SK-N-SH (cell line): ENCODE measurements around the gene RND3. TPM values are rescaled to one million over a fixed set of nuclear protein-coding genes. Genes with fewer than 3 reads are reported as not detected.

Experiments used
- CTCF ChIA-PET: fragments of 300-600, 350-600 bp; formaldehyde crosslinking; extraction: SDS; loops from one replicate; lab custom pipeline; 2021; lab: Yijun Ruan, JAX
- POLR2A ChIA-PET: fragments of 350-600 bp; sonication (Branson Sonifier 250); formaldehyde crosslinking; extraction: SDS; loops from one replicate; lab custom pipeline; 2020; ENCODE audit warnings: antibody characterized with exemption, inconsistent platforms; lab: Yijun Ruan, JAX
- DNase-seq: peaks from one replicate; pipeline ENCODE4 v3.0.0; 2012
- H2AFZ ChIP-seq: fragments of 200-600 bp; sonication (generic); 2 replicates; pipeline ENCODE4 v1.8.1; 2016; ENCODE audit warnings: antibody characterized with exemption, mild to moderate bottlenecking, low read depth
- H3F3A ChIP-seq: fragments of 200-600 bp; sonication (generic); replicated peaks from 2 replicates; pipeline ENCODE3; 2016; ENCODE audit warnings: antibody characterized with exemption, mild to moderate bottlenecking; ENCODE audit not compliant: insufficient read depth
- H3K27ac ChIP-seq, 2 experiments: fragments of 200-500 bp in 1 of 2; fragments of 200-600 bp in 1 of 2; sonication (Bioruptor generic) in 1 of 2; sonication (generic), shearing (Covaris generic) in 1 of 2; 2 replicates each; pipeline versions ENCODE4 v1.5.1 to v1.6.1; 2014 to 2016; ENCODE audit warnings: low read depth in 2 of 2, inconsistent platforms in 1 of 2, low read length in 1 of 2, mild to moderate bottlenecking in 1 of 2, mixed read lengths in 1 of 2
- H3K27me3 ChIP-seq: fragments of 200-600 bp; sonication (generic), shearing (Covaris generic); 2 replicates; pipeline ENCODE4 v1.6.1; 2016; ENCODE audit warnings: mixed run types; ENCODE audit not compliant: insufficient read depth
- H3K36me3 ChIP-seq, 2 experiments: fragments of 200-500 bp in 1 of 2; fragments of 200-600 bp in 1 of 2; sonication (Bioruptor generic) in 1 of 2; sonication (generic) in 1 of 2; replicated peaks in 1 of 2; 2 replicates each; pipeline versions ENCODE3 to v1.5.1; 2014 to 2016; ENCODE audit warnings: low read length in 1 of 2, mild to moderate bottlenecking in 1 of 2; ENCODE audit not compliant: insufficient read depth in 2 of 2, control insufficient read depth in 1 of 2
- H3K4me1 ChIP-seq, 2 experiments: fragments of 200-500 bp in 1 of 2; fragments of 200-600 bp in 1 of 2; sonication (Bioruptor generic) in 1 of 2; sonication (generic), shearing (Covaris generic) in 1 of 2; 2 replicates each; pipeline versions ENCODE4 v1.5.1 to v1.6.1; 2014 to 2016; ENCODE audit warnings: low read depth in 1 of 2, low read length in 1 of 2, mixed run types in 1 of 2; ENCODE audit not compliant: insufficient read depth in 2 of 2, control insufficient read depth in 1 of 2
- H3K4me2 ChIP-seq: fragments of 200-600 bp; sonication (generic), shearing (Covaris generic); 2 replicates; pipeline ENCODE4 v1.6.1; 2017; ENCODE audit warnings: mixed run types
- H3K4me3 ChIP-seq, 2 experiments: fragments of 200-500 bp in 1 of 2; fragments of 200-600 bp in 1 of 2; sonication (Bioruptor generic) in 1 of 2; sonication (generic), shearing (Covaris generic) in 1 of 2; 2 replicates each; pipeline versions ENCODE4 v1.5.1 to v1.8.1; 2014 to 2016; ENCODE audit warnings: low read depth in 2 of 2, inconsistent platforms in 1 of 2, low read length in 1 of 2, mild to moderate bottlenecking in 1 of 2, mixed read lengths in 1 of 2, moderate library complexity in 1 of 2
- H3K79me2 ChIP-seq: fragments of 200-600 bp; sonication (generic); 2 replicates; pipeline ENCODE4 v1.8.1; 2017; ENCODE audit warnings: mild to moderate bottlenecking; ENCODE audit not compliant: insufficient read depth
- H3K9ac ChIP-seq: fragments of 200-600 bp; sonication (generic); 2 replicates; pipeline ENCODE4 v1.6.1; 2017; ENCODE audit warnings: mixed run types
- H3K9me2 ChIP-seq: fragments of 200-600 bp; sonication (generic); 2 replicates; pipeline ENCODE4 v1.6.1; 2017; ENCODE audit warnings: mixed run types
- H3K9me3 ChIP-seq: fragments of 200-600 bp; sonication (generic); 2 replicates; pipeline ENCODE4 v1.6.1; 2017; ENCODE audit warnings: mixed run types, mild to moderate bottlenecking, moderate library complexity
- H4K20me1 ChIP-seq: fragments of 200-600 bp; sonication (generic); 2 replicates; pipeline ENCODE4 v1.6.1; 2017; ENCODE audit warnings: mild to moderate bottlenecking, mixed run types; ENCODE audit not compliant: insufficient read depth
- CTCF ChIP-seq: fragments of 200-600 bp; sonication (generic); IDR thresholded peaks from 2 replicates; pipeline ENCODE4 v1.6.1; 2017; ENCODE audit warnings: antibody characterized with exemption, mild to moderate bottlenecking, moderate library complexity
- EP300 ChIP-seq, 2 experiments: IDR thresholded peaks; 2 replicates each; pipeline versions ENCODE4 v1.4.0 to v1.6.1; 2012; ENCODE audit warnings: borderline replicate concordance in 1 of 2, low read depth in 1 of 2, low read length in 1 of 2
- EZH2phosphoT487 ChIP-seq: fragments of 200-600 bp; sonication (generic); IDR thresholded peaks from 2 replicates; pipeline ENCODE4 v1.6.1; 2017; ENCODE audit warnings: low read depth, mixed run types, mild to moderate bottlenecking, antibody characterized with exemption, moderate library complexity, borderline replicate concordance
- FOXJ3 ChIP-seq: sonication (generic); formaldehyde crosslinking; IDR thresholded peaks from 2 replicates; pipeline ENCODE4 v1.5.1; 2020; ENCODE audit warnings: mild to moderate bottlenecking, missing genetic modification reagents
- FOXM1 ChIP-seq: IDR thresholded peaks from 2 replicates; pipeline ENCODE4 v1.4.0; 2012; ENCODE audit warnings: low read depth, mild to moderate bottlenecking
- MEF2A ChIP-seq: IDR thresholded peaks from 2 replicates; pipeline ENCODE4 v1.4.0; 2012; ENCODE audit warnings: low read depth, borderline replicate concordance
- PBX3 ChIP-seq: IDR thresholded peaks from 2 replicates; pipeline ENCODE4; 2012
- RCOR1 ChIP-seq: fragments of 150-350 bp; IDR thresholded peaks from 2 replicates; pipeline ENCODE4 v1.6.1; 2017; ENCODE audit warnings: antibody characterized with exemption, low read length
- RFX5 ChIP-seq: IDR thresholded peaks from 2 replicates; pipeline ENCODE4 v1.6.1; 2012; ENCODE audit warnings: mild to moderate bottlenecking, improper control_type of control experiment, low read length
- TAF1 ChIP-seq: IDR thresholded peaks from 2 replicates; pipeline ENCODE4 v1.6.1; 2012; ENCODE audit warnings: low read depth, mild to moderate bottlenecking, low read length, moderate library complexity, borderline replicate concordance
- WGBS: methylation state at CpG from one replicate; pipeline ENCODE4 v1.1.6; 2017; ENCODE audit warnings: low lambda C conversion rate; 5-methylcytosine and 5-hydroxymethylcytosine counted together
- polyA plus RNA-seq, 3 experiments: library from polyadenylated mRNA; depleted of rRNA; stranded (reverse); fragments of >200 nt; gene quantifications; 2 replicates each; pipeline ENCODE4 v1.2.3, GENCODE V29; 2012

Gene RND3
- polyA plus RNA-seq, 1 of the 3 experiments (the other 2 are of a cell fraction) = 49.7 TPM

- POLR2A ChIA-PET = no interaction called here
- Histone ChIP-seq H3F3A (peaks cover 34% of the 10 kb centered on the region), H3K27ac (no peak overlapping the region), H3K9me2 (no peaks in the 10 kb centered on the region), H4K20me1 (no peaks in the 10 kb centered on the region), H3K36me3 (peaks cover 15 to 23% of the 10 kb centered on the region in 2 experiments), H3K4me1 (peaks cover 0 to 18% of the 10 kb centered on the region in 2 experiments), H3K9me3 (no peaks in the 10 kb centered on the region), H3K4me3 (no peak overlapping the region), H3K27me3 (no peaks in the 10 kb centered on the region), H3K79me2 (peaks cover 10% of the 10 kb centered on the region; the same call in 1 of the 2 replicates), H2AFZ (no peak overlapping the region), H3K4me2 (no peak overlapping the region), H3K9ac (no peak overlapping the region)
- TF ChIP-seq FOXJ3 (no peak), EZH2phosphoT487 (no peak), EP300 (IDR thresholded peaks at IDR 0.05; ENCODE audit: borderline replicate concordance in 1 of 2, low read depth in 1 of 2, low read length in 1 of 2) (no peak), RCOR1 (no peak), CTCF (no peak), TAF1 (no peak)
- DNase-seq = no peak
- 94% methylated on average over 1 of the region's 1 CpG for WGBS
- CTCF ChIA-PET = interaction anchor here (1.0 kb wide), 1 partner anchor 774 kb away, joined by 3 read pairs; no protein-coding TSS in a partner anchor
Measured at GRCh38 chr2:150464270-150464669, 23.2 kb downstream of the RND3 start.

GRCh38 chr2:150462770-150463169, 24.7 kb downstream of the RND3 start:
- Histone ChIP-seq H3K36me3 (peaks cover 0 to 8% of the 10 kb centered on the region in 2 experiments), H3K79me2 (no peaks in the 10 kb centered on the region), H3K9me2 (no peaks in the 10 kb centered on the region), H3K9ac (no peak overlapping the region), H3K4me2 (no peak overlapping the region), H2AFZ (no peak overlapping the region), H3K4me3 (no peak overlapping the region), H3F3A (peaks cover 21% of the 10 kb centered on the region), H3K9me3 (no peaks in the 10 kb centered on the region), H3K27ac (no peak overlapping the region), H3K4me1 (peaks cover 0 to 13% of the 10 kb centered on the region in 2 experiments), H4K20me1 (no peaks in the 10 kb centered on the region), H3K27me3 (no peaks in the 10 kb centered on the region)
- POLR2A ChIA-PET = no interaction called here
- 88% methylated on average over 2 of the region's 2 CpGs for WGBS
- DNase-seq = no peak
- CTCF ChIA-PET = no interaction called here
- TF ChIP-seq PBX3 (no peak), RFX5 (no peak), MEF2A (no peak), FOXM1 (no peak), TAF1 (no peak)
